GM19043 (cell line): ENCODE measurements around the gene EPHA8.

Source experiments
- ATAC-seq: cut with Tn5 transposase; IDR thresholded peaks from one replicate; pipeline ENCODE4 v1.9.1; 2021; ENCODE audit warnings: low read depth; ENCODE audit not compliant: unreplicated experiment

EPHA8 gene

DNA sequence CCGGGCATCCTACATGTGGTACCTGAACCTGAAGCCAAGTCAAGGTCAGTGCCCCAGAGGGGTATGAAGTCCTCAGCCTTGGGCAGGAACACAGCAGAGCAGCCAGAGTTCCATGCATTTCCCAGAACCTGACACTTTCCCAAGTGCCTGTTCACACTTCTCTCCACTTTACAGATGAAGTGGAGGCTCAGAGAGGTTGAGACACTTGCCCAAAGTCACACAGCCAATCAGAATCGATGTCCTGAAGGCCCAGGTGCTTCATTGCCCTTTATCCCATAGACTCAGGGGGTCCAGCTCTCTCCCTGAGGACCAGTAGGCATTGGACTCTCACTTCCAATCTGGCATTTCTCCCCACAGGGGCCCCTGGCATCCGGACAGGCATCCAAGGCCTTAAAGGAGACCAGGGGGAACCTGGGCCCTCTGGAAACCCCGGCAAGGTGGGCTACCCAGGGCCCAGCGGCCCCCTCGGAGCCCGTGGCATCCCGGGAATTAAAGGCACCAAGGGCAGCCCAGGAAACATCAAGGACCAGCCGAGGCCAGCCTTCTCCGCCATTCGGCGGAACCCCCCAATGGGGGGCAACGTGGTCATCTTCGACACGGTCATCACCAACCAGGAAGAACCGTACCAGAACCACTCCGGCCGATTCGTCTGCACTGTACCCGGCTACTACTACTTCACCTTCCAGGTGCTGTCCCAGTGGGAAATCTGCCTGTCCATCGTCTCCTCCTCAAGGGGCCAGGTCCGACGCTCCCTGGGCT is 75.4 kb downstream of the EPHA8 start:
- no peak for ATAC-seq

DNA sequence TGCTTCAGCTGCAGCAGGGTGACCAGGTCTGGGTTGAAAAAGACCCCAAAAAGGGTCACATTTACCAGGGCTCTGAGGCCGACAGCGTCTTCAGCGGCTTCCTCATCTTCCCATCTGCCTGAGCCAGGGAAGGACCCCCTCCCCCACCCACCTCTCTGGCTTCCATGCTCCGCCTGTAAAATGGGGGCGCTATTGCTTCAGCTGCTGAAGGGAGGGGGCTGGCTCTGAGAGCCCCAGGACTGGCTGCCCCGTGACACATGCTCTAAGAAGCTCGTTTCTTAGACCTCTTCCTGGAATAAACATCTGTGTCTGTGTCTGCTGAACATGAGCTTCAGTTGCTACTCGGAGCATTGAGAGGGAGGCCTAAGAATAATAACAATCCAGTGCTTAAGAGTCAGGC is 76.0 kb downstream of the EPHA8 start:
- ATAC-seq = no peak

- no peak for ATAC-seq
Measured at GRCh38 chr1:22641247-22641646, 78.0 kb downstream of the EPHA8 start.

- no peak for ATAC-seq
Measured at GRCh38 chr1:22641906-22642636, 78.8 kb downstream of the EPHA8 start.

DNA sequence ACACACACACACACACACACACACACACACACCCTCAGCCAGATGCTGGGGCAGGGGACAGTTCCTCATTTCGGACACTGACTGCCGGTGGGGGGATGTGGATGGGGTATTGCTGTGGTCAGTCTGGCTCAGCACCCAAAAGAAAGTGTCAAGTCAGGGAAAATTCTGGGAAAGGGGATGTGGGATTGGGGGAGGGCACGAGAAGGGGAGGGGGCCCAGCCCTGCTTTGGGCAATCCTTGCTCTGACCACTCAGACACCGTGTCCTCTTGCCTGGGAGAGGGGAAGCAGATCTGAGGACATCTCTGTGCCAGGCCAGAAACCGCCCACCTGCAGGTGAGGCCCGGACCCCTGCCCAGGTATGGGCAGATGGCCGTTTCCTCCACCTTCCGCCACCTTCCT is 80.1 kb downstream of the EPHA8 start, which contains the start of gene C1QC:
TSS of gene C1QC (plus strand) at position 253 of the 400 bp plus-strand sequence. CDS start 391 bp downstream, outside the sequence.
- no peak for ATAC-seq

GRCh38 chr1:22643928-22644327 is 80.6 kb downstream of the EPHA8 start:
- no peak for ATAC-seq

GRCh38 chr1:22645931-22646330 is 82.6 kb downstream of the EPHA8 start:
- no peak for ATAC-seq

- no peak for ATAC-seq
Measured at GRCh38 chr1:22646384-22646783, 83.1 kb downstream of the EPHA8 start.

GRCh38 chr1:22650089-22650693 is 86.9 kb downstream of the EPHA8 start:
- ATAC-seq = no peak

- no peak for ATAC-seq
Measured at GRCh38 chr1:22651941-22652856, 88.9 kb downstream of the EPHA8 start.

- ATAC-seq = no peak
Measured at GRCh38 chr1:22652881-22653316, 89.6 kb downstream of the EPHA8 start, which contains the start of gene C1QB. TSS of gene C1QB (plus strand) at chr1:22653236. CDS start at chr1:22659463, 6,227 bp downstream.
